Neural cell (in vitro differentiated cells): ENCODE results near the gene CHST11.

Source experiments
- MXI1 ChIP-seq: fragments of 450-650 bp; conservative IDR thresholded peaks from 2 replicates; pipeline ENCODE4 v1.6.1; 2014; ENCODE audit warnings: antibody characterized with exemption, mild to moderate bottlenecking; ENCODE audit not compliant: poor library complexity, severe bottlenecking
- TAF1 ChIP-seq: IDR thresholded peaks from 2 replicates; pipeline ENCODE4 v1.6.1; 2012; ENCODE audit warnings: low read depth
- TF ChIP-seq, protein P1 (sequence below): fragments of 450-650 bp; IDR thresholded peaks from 2 replicates; pipeline ENCODE4 v1.5.1; 2014; ENCODE audit warnings: antibody characterized with exemption, mild to moderate bottlenecking, moderate library complexity; ENCODE audit not compliant: poor library complexity, severe bottlenecking

DNA sequence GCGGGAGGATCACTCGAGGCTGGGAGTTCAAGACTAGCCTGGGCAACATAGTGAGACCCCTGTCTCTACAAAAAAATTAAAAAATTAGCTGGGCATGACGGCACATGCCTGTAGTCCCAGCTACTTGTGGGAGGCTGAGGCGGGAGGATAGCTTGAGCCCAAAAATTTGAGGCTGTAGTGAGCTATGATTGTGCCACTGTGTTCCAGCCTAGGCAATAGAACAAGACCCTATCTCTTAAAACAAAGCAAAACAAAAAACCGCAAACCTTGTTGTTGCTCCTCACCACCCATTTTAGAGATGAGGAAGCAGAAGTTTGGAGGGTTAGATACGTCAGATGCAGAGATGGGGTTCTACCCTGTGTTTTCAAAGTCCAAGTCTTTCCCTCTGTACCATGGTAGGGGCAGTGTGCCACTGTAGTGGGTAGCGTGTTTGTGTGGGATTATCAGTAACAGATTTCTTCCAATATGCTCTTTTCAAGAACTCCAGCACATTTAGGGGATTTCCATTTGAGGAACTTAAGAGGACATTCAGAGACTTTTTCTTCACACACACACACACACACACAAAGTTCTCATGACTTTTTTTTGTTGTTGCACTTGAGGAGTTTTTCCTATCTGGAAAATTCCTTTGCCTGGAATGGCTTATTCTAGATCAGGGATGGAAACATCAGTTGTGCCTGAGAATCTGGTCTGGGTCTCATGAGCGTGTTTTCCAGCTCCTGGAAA, 186.5 kb downstream of the CHST11 start:
- TF ChIP-seq MXI1, result no peak
- TF ChIP-seq, protein P1, sequence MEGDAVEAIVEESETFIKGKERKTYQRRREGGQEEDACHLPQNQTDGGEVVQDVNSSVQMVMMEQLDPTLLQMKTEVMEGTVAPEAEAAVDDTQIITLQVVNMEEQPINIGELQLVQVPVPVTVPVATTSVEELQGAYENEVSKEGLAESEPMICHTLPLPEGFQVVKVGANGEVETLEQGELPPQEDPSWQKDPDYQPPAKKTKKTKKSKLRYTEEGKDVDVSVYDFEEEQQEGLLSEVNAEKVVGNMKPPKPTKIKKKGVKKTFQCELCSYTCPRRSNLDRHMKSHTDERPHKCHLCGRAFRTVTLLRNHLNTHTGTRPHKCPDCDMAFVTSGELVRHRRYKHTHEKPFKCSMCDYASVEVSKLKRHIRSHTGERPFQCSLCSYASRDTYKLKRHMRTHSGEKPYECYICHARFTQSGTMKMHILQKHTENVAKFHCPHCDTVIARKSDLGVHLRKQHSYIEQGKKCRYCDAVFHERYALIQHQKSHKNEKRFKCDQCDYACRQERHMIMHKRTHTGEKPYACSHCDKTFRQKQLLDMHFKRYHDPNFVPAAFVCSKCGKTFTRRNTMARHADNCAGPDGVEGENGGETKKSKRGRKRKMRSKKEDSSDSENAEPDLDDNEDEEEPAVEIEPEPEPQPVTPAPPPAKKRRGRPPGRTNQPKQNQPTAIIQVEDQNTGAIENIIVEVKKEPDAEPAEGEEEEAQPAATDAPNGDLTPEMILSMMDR, result no peak
- no peak for TF ChIP-seq TAF1
